GM21737 (cell line): ENCODE data around the gene MRGPRD.
"Not testable (repeated sequence)": the region's sequence is repeated elsewhere in the genome, so short reads cannot be mapped to it uniquely, and the experiment has no call there.

Experiments
- ATAC-seq: cut with Tn5 transposase; IDR thresholded peaks from one replicate; pipeline ENCODE4 v1.9.1; 2021; ENCODE audit warnings: mild to moderate bottlenecking, moderate library complexity; ENCODE audit not compliant: unreplicated experiment

MRGPRD gene

DNA sequence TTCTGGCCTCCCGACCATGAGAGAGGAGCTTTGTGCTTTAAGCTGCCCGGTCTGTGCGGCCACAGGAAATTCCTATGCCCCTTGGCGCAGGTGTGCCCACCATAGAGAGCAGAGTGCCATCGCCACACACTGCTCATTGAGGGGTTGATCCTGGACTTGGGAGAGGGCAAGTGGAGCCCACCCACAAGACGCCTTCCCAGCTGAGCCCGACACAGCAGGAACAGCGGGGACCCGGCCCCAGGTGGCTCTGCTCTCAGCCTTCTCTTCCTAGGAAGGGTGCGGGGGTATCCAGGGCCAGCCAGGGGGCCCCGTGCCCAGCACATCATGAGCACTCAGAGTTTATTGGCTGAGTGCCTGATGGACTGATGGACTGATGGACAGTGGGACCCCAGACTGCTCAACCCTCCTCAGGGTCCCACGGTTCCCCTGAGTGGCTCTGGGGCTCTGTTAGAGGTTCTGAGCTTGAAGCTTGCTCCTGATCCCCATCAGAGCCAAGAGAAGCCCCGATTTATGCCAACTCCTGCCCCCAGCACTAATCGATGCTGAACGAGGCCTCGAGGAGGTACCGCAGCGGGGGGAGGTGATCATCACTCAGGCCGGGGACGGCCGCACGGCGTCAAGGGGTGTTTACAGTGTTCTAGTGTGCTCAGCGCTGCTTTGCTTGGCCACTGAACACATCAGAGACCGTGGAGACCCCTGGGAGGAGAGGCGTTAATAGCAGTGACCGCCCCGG lies 13.5 kb upstream of the MRGPRD start:
- no peak for ATAC-seq

GRCh38 chr11:68993546-68993945 lies 12.8 kb upstream of the MRGPRD start:
- ATAC-seq, result no peak

DNA sequence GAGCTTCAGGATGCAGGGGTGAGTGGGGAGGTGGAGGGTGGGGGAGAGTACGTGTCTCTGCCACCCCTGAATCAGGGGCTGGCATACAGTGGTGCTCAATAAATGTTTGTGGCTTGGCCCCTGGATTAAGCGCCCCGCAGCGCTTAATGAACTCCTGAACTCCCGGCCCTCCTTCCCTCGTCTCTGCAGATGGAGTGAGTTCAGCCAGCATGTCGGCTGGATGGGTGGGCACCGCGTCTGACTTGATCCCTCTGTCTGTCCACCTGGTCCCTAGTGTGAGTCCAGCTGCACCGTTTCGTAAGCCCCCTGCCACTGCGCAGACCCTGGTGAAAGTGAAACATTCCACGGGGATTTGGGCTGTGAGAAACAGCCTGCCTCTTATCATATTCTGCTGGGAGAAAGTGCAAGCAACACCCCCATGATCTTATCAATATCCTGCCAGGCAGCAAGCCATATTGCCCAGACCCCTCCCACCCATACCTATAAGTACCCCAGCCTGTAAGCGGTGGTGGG lies 12.0 kb upstream of the MRGPRD start:
- ATAC-seq, result no peak

DNA sequence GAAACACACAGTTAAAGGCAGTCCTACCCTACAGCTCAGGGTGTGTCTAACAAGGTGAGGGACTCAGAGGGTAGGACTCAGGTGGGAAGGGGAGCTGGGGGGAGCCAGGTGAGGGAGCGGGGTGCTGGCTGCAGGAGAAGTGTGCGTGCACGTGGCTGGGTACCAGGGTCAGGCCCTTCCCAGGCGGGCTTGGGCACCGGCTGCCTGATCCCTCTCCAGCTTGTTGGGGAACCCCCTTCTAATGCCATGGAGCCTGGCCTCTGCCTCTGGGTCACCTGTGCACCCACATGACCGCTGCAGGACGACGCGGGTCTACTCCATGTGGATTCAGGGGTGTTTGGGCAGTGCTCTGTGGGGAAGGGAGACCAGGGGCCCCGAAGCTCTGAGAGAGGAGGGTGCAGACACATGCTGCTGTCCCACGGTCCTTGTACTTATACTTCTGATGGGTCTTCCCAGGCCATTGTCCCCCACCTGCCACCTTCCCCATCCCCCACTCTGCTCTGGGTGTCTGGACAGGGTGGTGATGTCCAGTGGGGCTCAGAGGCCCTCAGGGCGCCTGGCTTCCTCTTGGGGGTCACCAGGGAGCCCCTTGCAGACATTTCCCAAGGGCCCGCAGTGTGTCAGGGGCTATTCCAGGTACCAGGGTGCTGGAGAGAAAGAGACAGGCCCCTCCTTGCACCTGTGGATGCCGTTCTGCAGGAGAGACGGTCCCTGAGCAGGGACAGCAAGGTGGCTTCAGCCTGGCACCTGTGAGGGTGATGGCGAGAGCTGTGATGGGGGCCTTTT lies 10.4 kb upstream of the MRGPRD start:
- no peak for ATAC-seq

- no peak for ATAC-seq
These were observed 9.3 kb upstream of the MRGPRD start for GRCh38 chr11:68989936-68990606.

DNA sequence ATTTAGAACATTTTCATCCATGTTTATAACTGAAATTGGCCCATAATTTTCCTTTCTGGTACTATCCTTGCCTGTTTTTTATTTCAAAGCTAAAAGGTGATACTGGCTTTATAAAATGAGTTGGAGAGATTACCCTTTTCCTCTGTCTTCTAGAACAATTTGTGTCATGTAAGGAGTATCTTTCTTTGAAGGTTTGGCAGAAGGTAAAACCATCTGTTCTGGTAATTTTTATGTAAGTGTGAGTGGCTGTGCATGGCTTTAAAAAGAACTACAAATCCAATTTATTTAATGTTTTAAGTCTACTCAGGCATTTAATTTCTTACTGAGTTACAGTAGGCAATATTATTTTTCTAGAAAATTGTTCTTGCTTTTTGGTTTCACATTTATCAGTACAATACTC lies 7.7 kb upstream of the MRGPRD start:
- ATAC-seq, result no peak

DNA sequence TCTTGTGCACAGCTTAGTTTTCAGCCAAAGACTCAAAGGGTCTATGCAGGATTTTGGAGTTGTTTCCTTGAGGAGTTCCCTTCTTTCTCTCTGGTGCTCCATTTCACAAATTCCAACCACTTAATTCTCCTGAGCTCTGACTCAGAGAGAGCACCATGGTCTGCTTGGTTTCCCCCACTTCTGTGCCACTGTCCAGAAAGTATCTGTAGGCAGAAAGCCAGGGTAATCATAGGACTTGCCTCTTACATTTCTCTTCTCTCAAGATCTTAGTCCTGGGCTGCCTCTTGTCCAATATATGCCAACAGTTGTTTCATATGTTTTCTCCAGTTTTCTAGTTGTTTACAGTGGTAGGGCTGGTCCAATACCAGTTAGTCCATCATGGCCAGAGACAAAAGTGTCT lies 6.4 kb upstream of the MRGPRD start:
- no peak for ATAC-seq

- no peak for ATAC-seq
These were observed 3.0 kb upstream of the MRGPRD start for GRCh38 chr11:68983801-68984200.

DNA sequence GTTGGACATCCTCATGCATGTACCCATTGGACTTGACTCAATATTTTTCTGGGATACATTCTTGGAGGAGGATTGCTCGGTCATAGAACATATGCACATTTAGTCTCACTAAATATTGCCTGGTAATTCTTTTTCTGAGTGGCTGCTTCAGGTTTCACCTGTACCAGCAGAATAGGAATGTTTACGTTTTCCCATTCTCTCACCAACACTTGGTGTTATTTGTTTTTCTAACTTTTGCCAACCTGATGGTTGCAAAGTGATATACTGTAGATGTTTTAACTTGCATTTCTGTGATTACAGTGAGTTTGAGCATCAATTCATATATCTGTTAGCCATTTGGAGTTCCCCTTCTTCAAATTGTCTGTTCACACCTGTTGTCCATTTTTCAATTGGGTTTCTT lies 1.3 kb upstream of the MRGPRD start:
- no peak for ATAC-seq

- no peak for ATAC-seq
These were observed 633 bp downstream of the MRGPRD start for GRCh38 chr11:68979931-68980775.

GRCh38 chr11:68978931-68979594 lies 1.7 kb downstream of the MRGPRD start:
- ATAC-seq, result no peak

DNA sequence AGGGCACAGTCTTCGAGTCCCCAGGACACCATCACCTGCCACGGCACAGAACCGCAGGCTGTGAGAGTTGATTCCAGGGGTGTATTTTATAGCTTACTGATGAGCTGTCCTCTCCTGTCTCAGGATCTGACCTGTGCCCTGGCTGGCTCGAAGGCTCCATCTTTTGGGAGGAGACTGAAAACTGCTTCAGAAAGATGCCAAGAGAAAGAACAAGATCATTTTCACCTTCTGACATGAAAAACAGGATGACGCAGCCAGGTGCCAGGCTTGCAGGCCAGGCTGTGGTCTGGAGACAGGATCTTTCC lies 2.2 kb downstream of the MRGPRD start:
- no peak for ATAC-seq

DNA sequence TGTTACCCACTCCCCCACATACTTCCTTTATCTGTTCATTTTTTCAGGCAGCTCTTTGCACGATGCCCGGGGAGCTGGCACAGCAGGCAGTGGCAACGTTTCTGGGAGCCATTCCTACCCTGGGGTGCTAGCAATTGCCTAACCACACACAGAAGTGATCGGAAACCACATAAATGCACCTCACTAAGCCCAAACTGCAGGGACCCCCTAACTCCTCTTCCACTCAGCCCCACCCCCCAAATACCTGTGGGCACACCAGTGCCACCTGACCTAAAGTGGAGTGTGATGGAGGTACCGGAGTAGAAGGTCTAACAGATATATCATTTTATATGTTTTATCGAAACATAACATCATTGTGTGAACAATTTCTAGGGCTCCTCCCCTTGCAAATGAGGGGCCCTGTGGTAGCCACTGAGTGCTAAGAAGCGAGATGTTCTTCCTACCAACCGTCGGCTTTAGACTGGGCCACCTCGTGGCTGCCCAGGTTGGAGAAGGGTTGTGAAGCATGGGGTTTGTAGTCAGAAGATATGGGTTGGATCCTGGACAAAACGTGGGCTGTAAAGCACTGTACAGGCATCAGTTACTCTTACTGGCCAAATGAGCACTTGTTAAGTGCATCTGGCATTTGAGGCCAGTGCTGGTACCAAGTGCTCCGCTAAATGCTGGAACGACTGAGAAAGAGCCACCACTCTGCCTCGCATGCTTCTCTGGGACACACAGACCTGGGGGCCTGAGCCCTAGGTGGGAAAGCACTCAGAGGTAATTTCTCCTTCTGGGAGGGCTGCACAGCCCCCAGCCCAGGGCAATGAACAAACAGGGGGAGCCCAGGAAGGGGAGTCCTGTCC lies 2.8 kb downstream of the MRGPRD start:
- ATAC-seq, result no peak

DNA sequence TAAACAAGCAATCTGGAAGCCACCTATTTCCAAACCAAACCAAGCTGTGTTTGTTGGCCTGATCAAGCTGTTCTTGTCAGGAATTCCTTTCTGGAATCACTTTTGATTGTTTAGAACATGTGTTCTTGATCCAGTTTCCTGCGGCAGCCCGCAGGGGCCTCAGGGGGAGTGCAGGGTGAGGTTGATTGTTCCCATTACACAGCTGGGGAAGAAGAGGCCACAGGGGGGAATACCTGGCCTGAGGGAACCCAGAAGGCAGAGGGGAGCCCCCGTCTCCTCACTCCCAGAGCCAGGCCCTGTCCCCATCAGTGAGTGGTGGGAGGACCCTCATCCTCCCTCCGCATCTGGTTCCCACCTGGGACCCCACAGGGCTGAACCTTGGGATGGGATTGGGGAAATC lies 4.2 kb downstream of the MRGPRD start:
- no peak for ATAC-seq

DNA sequence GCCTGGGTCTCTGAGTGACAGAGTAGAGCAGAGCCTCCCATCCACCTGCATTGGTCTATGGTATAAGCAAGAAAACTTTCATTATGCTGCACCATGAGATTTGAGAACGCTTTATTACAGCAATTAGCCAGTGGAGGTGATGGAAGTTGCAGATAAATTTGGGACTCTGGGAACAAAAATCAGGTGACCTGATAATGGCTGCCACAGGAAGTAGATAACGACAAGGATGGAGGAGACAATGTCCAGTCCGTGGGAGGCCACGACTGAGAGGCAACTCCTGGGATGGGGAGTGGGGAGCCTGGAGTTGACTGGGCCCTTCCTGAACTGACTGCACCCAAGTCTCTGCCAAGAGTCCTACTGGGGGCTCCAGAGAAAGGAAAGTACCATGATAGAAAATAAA lies 4.7 kb downstream of the MRGPRD start:
- ATAC-seq, result no peak

DNA sequence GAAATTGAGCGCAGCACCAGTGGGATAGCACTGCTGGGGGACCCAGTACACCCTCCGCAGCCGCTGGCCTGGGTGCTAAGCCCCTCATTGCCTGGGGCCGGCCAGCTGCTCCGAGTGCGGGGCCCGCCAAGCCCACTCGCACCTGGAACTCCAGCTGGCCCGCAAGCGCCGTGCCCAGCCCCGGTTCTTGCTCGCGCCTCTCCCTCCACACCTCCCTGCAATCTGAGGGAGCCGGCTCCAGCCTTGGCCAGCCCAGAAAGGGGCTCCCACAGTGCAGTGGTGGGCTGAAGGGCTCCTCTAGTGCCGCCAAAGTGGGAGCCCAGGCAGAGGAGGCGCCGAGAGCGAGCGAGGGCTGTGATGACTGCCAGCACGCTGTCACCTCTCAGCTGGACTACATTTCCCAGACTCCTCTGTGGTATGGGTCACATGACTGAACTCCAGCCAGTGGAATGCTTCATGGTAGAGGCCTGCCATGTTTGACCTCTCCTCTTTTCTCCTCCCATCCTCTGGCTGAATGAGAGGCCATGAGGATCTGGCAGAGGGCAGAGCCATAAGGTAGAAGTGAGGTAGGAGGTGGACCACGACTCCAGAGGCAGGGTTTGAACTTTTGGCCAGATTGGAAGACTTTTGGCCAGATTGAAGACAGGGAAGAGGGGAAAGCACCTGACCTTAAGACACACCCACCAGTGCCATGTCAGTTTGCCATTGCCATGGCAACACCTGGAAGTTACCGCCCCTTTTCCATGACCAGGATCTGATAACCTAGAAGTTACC lies 6.2 kb downstream of the MRGPRD start:
- no peak for ATAC-seq

DNA sequence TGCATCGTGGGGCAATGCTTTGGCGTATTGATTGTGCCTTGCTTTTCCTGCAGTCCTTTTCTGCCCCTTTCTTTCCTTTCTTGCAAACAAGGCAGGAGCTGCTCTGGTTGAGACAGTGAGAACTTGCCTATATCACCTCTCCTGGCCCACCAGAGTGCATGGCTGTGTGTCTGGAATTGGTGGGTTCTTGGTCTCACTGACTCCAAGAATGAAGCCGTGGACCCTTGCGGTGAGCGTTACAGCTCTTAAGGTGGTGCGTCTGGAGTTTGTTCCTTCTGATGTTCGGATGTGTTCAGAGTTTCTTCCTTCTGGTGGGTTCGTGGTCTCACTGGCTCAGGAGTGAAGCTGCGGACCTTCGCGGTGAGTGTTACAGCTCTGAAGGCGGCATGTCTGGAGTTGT lies 7.1 kb downstream of the MRGPRD start:
- ATAC-seq, result not testable (repeated sequence)

- no peak for ATAC-seq
These were observed 7.6 kb downstream of the MRGPRD start for GRCh38 chr11:68973219-68973618.
